ENCODE measurements around the gene VIPR1. TPM values are rescaled to one million over a fixed set of nuclear protein-coding genes. Genes with fewer than 3 reads are reported as not detected.
"Not testable (repeated sequence)": the region's sequence is repeated elsewhere in the genome, so short reads cannot be mapped to it uniquely, and the experiment has no call there.

Gene VIPR1
- polyA plus RNA-seq, 1 of the 3 experiments (the other 2 are of a cell fraction): not detected

DNA sequence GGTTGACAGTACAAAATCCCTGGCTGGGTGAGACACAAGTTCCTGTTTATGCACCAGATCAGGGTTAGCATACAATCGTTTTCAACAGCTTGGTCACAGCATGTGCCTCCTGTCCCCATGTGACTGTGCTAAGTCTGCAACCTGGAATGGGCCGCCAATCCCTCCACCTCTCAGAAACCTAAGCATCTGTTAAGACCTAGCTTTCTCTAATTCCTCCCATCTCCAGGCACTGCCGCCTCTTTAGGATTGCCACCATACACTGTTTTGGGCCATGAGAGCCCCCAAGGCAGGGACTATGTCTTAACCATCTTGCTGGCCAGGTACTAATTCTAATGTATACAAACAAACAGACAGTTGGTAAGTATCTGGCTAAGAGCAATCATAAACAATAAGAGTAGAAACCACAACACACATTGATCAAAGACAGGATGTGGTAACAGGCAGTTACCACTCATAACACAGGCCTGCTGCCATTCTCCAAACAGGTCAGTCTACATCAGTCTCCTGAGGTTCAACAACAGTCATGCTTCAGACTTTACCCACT is 53.7 kb downstream of the VIPR1 start:
- Histone ChIP-seq H3K36me3 (replicated peaks in 1 of 2; ENCODE audit: control insufficient read depth in 1 of 2, insufficient read depth in 2 of 2, low read length in 1 of 2) (peaks cover 66 to 87% of the 10 kb centered on the region in 2 experiments), H3K4me2 (no peak overlapping the region), H3K9me3 (no peaks in the 10 kb centered on the region), H3K9me2 (no peaks in the 10 kb centered on the region), H3F3A (replicated peaks; ENCODE audit: insufficient read depth) (no peaks in the 10 kb centered on the region), H3K4me3 (ENCODE audit: low read depth in 2 of 2, low read length in 1 of 2) (no peak overlapping the region), H4K20me1 (ENCODE audit: insufficient read depth) (no peaks in the 10 kb centered on the region), H3K79me2 (ENCODE audit: insufficient read depth) (no peaks in the 10 kb centered on the region; the same call in 1 of the 2 replicates), H3K4me1 (ENCODE audit: control insufficient read depth in 1 of 2, insufficient read depth in 2 of 2, low read depth in 1 of 2, low read length in 1 of 2) (no peaks in the 10 kb centered on the region; a peak in 1 of 4 replicates), H2AFZ (ENCODE audit: low read depth) (no peak overlapping the region), H3K9ac (no peak overlapping the region), H3K27ac (ENCODE audit: low read depth in 2 of 2, low read length in 1 of 2) (no peak overlapping the region), H3K27me3 (ENCODE audit: insufficient read depth) (no peaks in the 10 kb centered on the region)
- POLR2A ChIA-PET: no interaction called here
- CTCF ChIA-PET: interaction anchor here (1.0 to 1.4 kb wide), 2 partner anchors 9 to 11 kb away, joined by 3 to 4 read pairs; no protein-coding TSS in a partner anchor
- DNase-seq: no peak
- 67% methylated on average over 3 of the region's 3 CpGs for WGBS (ENCODE audit: low lambda C conversion rate)
- TF ChIP-seq, protein P1, sequence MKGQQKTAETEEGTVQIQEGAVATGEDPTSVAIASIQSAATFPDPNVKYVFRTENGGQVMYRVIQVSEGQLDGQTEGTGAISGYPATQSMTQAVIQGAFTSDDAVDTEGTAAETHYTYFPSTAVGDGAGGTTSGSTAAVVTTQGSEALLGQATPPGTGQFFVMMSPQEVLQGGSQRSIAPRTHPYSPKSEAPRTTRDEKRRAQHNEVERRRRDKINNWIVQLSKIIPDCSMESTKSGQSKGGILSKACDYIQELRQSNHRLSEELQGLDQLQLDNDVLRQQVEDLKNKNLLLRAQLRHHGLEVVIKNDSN (IDR thresholded peaks at IDR 0.05; ENCODE audit: borderline replicate concordance, low read depth): no peak
- TF ChIP-seq, protein P2, sequence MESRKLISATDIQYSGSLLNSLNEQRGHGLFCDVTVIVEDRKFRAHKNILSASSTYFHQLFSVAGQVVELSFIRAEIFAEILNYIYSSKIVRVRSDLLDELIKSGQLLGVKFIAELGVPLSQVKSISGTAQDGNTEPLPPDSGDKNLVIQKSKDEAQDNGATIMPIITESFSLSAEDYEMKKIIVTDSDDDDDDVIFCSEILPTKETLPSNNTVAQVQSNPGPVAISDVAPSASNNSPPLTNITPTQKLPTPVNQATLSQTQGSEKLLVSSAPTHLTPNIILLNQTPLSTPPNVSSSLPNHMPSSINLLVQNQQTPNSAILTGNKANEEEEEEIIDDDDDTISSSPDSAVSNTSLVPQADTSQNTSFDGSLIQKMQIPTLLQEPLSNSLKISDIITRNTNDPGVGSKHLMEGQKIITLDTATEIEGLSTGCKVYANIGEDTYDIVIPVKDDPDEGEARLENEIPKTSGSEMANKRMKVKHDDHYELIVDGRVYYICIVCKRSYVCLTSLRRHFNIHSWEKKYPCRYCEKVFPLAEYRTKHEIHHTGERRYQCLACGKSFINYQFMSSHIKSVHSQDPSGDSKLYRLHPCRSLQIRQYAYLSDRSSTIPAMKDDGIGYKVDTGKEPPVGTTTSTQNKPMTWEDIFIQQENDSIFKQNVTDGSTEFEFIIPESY (IDR thresholded peaks at IDR 0.05; ENCODE audit: borderline replicate concordance, low read depth): no peak
- TF ChIP-seq SMC3 (IDR thresholded peaks at IDR 0.05; ENCODE audit: low read depth, low read length) (no peak), TEAD4 (IDR thresholded peaks at IDR 0.05; ENCODE audit: borderline replicate concordance, insufficient read depth) (no peak), EZH2phosphoT487 (IDR thresholded peaks at IDR 0.05; ENCODE audit: borderline replicate concordance, low read depth) (no peak), GABPA (IDR thresholded peaks at IDR 0.05; ENCODE audit: low read depth) (no peak), NRF1 (IDR thresholded peaks at IDR 0.05; ENCODE audit: low read depth, low read length) (no peak), ELF1 (IDR thresholded peaks at IDR 0.05) (no peak)

DNA sequence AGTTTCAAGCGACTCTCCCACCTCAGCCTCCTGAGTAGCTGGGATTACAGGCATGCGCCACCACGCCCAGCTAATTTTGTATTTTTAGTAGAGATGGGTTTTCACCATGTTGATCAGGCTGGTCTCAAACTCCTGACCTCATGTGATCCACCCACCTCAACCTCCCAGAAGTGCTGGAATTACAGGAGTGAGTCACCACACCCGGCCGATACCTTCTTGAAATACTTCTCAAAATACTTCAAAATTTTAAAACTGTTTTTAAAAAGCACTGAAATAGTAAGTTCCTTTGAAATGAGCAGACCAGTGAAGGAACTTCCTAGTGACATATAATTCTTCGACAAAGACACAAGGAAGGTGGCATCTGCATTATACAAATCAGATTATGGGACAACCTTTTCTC is 54.4 kb downstream of the VIPR1 start:
- H3K9me3 ChIP-seq; H3K4me1 ChIP-seq (ENCODE audit: control insufficient read depth in 1 of 2, insufficient read depth in 2 of 2, low read depth in 1 of 2, low read length in 1 of 2); H3K4me2 ChIP-seq; H2AFZ ChIP-seq (ENCODE audit: low read depth); H3K27ac ChIP-seq (ENCODE audit: low read depth in 2 of 2, low read length in 1 of 2); H3F3A ChIP-seq (replicated peaks; ENCODE audit: insufficient read depth); H3K9me2 ChIP-seq; H3K9ac ChIP-seq; H3K27me3 ChIP-seq (ENCODE audit: insufficient read depth); POLR2A ChIA-PET; H4K20me1 ChIP-seq (ENCODE audit: insufficient read depth); H3K4me3 ChIP-seq (ENCODE audit: low read depth in 2 of 2, low read length in 1 of 2); DNase-seq; H3K79me2 ChIP-seq (ENCODE audit: insufficient read depth): not testable (repeated sequence)
- H3K36me3 ChIP-seq (replicated peaks in 1 of 2; ENCODE audit: control insufficient read depth in 1 of 2, insufficient read depth in 2 of 2, low read length in 1 of 2): peaks cover 65 to 86% of the 10 kb centered on the region in 2 experiments
- CTCF ChIA-PET: interaction anchor here (0.6 to 1.4 kb wide), 3 partner anchors 9 to 62 kb away, joined by 4 to 5 read pairs (median 4); no protein-coding TSS in a partner anchor
- 96% methylated on average over 6 of the region's 6 CpGs for WGBS (ENCODE audit: low lambda C conversion rate)

DNA sequence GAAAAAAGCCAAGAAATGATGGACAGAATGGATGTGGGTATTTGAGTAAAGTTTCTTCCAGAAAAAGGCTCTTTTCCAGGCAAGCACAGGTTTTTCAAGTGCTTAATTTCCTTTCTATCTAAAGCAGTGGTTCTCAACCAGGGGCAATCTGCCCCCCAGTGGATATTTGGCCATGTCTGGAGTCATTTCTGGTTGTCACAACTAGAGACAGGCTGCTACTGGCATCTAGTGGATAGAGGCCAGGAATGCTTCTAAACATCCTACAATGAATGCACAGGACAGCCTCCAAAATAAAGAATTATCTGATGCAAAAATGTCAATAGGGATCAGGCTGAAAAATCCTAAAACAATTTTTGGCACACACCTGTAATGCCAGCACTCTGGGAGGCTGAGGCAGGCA is 55.4 kb downstream of the VIPR1 start:
- CTCF ChIA-PET: interaction anchor here (1.3 kb wide), 1 partner anchor 10 kb away, joined by 5 read pairs; no protein-coding TSS in a partner anchor
- no peak overlapping the region for H3K9ac ChIP-seq

More for the DNA sequence above, 55.4 kb downstream of the VIPR1 start:
- H3K27me3 ChIP-seq (ENCODE audit: insufficient read depth): no peaks in the 10 kb centered on the region
- no peak overlapping the region for H3K4me3 ChIP-seq (ENCODE audit: low read depth in 2 of 2, low read length in 1 of 2)
- no peak overlapping the region for H3K27ac ChIP-seq (ENCODE audit: low read depth in 2 of 2, low read length in 1 of 2)
- TF ChIP-seq RCOR1 (IDR thresholded peaks at IDR 0.05; ENCODE audit: low read length): no peak
- TF ChIP-seq, protein P3, sequence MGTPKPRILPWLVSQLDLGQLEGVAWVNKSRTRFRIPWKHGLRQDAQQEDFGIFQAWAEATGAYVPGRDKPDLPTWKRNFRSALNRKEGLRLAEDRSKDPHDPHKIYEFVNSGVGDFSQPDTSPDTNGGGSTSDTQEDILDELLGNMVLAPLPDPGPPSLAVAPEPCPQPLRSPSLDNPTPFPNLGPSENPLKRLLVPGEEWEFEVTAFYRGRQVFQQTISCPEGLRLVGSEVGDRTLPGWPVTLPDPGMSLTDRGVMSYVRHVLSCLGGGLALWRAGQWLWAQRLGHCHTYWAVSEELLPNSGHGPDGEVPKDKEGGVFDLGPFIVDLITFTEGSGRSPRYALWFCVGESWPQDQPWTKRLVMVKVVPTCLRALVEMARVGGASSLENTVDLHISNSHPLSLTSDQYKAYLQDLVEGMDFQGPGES (IDR thresholded peaks at IDR 0.05; ENCODE audit: low read depth, low read length): no peak
- no peak for TF ChIP-seq JUND (IDR thresholded peaks at IDR 0.05)
- TF ChIP-seq, protein P4, sequence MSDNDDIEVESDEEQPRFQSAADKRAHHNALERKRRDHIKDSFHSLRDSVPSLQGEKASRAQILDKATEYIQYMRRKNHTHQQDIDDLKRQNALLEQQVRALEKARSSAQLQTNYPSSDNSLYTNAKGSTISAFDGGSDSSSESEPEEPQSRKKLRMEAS (IDR thresholded peaks at IDR 0.05; ENCODE audit: low read depth): no peak
- no peak for TF ChIP-seq YY1 (IDR thresholded peaks at IDR 0.05; ENCODE audit: low read depth)
- no peak for TF ChIP-seq TCF12 (IDR thresholded peaks at IDR 0.05)
- no peak for TF ChIP-seq NFIC (IDR thresholded peaks at IDR 0.05; ENCODE audit: borderline replicate concordance)
- no peaks in the 10 kb centered on the region; a peak in 1 of 4 replicates for H3K4me1 ChIP-seq (ENCODE audit: control insufficient read depth in 1 of 2, insufficient read depth in 2 of 2, low read depth in 1 of 2, low read length in 1 of 2)
- no peaks in the 10 kb centered on the region for H3F3A ChIP-seq (replicated peaks; ENCODE audit: insufficient read depth)
- H3K4me2 ChIP-seq: no peak overlapping the region
- no peaks in the 10 kb centered on the region for H3K9me3 ChIP-seq
- DNase-seq: no peak
- peaks cover 59 to 80% of the 10 kb centered on the region in 2 experiments for H3K36me3 ChIP-seq (replicated peaks in 1 of 2; ENCODE audit: control insufficient read depth in 1 of 2, insufficient read depth in 2 of 2, low read length in 1 of 2)
- H3K9me2 ChIP-seq: no peaks in the 10 kb centered on the region
- H2AFZ ChIP-seq (ENCODE audit: low read depth): no peak overlapping the region
- POLR2A ChIA-PET: no interaction called here
- no peaks in the 10 kb centered on the region; the same call in 1 of the 2 replicates for H3K79me2 ChIP-seq (ENCODE audit: insufficient read depth)
- H4K20me1 ChIP-seq (ENCODE audit: insufficient read depth): no peaks in the 10 kb centered on the region

All from SK-N-SH (cell line).